ENCODE results near the gene CRIP2.

CRIP2 gene

DNA sequence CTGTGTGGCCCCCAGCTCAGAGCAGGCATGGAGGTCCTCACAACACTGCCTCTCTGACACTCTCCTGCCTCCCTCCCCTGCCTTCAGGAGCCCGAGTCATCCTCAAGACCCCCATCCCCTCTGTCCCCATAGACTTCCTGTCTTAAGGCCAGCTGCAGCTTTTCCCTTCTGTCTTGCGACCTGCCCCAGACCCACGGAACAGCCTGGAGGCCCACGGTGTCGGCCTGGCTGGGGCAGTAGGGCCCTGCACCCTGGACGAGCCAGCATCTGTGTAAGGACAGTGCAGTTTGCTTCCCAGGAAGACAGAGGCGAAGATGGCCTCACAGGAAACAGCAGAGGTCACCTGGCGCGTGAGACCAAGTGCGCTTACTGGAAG, 26.1 kb downstream of the CRIP2 start:
- no peak for DNase-seq

DNA sequence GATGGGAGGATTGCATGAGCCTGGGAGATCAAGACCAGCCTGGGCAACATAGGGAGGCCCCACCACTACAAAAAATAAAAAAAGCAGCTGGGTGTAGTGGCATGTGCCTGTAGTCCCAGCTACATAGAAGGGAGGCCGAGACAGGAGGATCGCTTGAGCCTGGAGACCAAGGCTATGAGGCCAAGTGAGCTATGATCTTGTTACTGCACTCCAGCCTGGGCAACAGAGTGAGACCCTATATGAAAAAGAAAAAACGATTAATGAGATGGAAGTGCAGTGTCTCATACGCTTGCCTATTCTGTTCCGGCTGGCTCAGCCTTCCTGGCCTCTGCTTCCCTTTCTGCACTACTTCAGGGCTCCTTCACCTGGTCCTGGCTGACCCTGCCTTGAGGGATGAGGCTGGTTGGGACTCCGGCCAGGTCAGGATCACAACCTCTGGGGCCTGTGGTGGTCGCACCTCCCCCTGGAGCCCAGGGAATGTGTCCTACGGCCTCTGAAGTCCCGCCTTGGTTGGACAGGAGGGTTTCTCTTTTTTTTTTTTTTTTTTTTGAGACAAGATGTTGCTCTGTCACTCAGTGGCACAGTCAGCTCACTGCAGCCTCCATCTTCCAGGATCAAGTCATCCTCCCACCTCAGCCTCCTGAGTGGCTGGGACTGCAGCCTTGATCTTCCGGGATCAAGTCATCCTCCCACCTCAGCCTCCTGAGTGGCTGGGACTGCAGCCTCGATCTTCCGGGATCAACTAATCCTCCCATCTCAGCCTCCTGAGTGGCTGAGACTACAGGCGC, 27.1 kb downstream of the CRIP2 start:
- no peak for DNase-seq

DNA sequence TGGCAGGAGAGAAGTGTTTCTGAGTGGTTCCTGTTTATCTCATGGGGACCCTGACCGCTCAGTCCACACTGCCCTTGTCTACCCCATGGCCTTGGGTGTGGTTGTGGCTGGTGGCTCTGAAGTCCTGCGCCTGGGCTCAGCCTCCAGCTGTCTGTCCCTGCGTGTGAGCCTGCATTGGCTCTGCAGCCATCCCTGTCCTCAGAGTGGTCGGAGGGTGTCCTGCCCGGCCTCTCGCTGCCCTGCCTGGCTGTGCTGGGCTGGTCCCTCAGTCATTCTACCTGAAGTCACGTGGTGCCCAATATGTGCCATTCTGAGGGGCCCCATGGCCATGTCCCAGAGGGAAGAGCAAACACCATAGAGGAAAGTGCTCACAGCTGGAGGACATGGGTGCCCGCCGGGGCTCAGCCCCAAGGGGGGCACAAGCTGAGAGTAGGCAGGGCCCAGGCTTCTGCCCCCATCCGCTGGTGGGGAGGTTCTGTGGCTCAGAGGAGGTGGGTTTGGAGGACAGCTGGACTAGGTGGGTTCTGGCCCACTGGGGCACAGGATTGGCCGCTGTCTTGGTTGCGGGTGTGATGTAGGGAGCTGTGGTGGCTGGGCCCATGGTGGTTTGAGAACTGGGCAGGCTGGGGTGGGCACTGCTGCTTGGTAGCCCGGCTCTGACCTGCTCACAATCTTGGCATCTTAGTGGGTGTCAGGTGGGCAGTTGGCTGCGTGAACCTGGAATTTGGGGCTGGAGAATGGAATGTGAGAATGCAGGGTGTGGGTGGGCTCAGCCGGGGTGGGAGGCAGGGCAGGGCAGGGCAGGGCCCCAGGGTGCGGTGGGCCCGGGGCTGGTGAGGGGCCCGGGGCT, 28.1 kb downstream of the CRIP2 start:
- DNase-seq, result no peak

DNA sequence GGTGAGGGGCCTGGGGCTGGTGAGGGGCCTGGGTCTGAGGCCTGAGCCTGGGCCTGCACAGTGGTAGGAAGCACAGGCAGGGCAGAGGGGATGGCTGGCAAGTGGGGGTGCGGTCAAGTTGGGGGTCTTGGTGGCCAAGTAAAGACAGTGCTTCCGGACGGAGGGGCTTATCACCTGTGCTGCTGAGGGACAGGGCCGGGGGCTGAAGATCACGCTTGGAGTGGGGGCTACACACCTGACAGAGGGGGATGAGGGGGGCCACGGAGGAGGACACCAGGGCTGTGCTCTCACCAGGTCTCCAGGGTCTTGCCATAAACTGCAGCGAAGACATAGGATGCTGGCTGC, 28.6 kb downstream of the CRIP2 start:
- no peak for DNase-seq

DNA sequence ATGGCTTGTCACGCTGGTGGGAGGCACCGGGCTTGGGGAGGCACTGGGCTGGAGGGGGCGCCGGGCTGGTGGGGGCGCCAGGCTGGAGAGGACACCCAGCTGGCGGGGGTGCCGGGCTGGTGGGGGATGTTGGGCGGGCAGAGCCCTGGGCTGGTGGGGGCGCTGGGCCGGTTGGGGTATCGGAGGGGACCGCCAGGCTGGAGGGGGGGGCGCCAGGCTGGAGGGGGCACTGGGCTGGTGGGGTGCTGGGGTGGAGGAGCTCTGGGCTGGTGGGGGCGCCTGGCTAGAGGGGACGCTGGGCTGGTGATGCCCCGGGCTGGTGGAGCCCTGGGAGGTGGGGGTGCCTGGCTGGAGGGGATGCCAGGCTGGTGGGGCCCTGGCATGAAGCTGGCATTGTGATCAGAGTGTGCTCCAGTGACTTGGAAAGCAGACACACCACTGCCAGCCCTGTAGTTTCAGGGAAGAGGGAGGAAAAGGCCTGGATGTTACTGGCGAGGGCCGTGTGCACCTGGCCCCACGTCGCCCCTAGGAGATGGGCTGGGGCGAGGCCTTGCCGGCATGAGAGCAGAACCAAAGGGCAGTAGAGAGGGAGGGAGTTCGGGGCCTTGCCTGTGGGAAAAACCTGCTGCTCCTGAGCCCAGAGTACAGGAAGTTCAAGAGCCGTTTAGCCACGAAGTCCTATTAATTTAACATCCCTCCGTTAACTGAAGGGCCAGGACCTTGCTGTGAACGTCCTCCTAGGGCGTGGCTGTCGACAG, 29.5 kb downstream of the CRIP2 start:
- DNase-seq, result no peak

DNA sequence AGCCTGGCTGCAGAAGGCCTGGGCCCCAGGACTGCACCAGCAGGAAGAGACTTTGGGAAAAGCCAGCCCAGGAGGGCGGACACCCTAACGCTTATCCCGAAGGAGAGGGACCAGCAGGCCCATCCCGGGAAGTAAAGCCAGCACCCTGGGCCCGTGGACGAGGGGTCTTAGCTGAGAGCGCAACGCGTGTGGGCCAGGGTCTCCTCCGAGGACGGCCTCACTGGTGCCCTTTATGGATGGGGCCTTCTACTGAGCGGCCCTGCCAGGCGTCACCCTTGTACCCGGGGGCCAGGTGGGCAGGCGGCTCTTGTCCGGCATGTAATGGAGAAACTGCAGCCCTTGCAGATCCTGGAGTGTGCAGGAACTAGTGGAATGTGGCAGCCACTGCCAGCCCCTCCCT, 30.5 kb downstream of the CRIP2 start:
- DNase-seq, result no peak

DNA sequence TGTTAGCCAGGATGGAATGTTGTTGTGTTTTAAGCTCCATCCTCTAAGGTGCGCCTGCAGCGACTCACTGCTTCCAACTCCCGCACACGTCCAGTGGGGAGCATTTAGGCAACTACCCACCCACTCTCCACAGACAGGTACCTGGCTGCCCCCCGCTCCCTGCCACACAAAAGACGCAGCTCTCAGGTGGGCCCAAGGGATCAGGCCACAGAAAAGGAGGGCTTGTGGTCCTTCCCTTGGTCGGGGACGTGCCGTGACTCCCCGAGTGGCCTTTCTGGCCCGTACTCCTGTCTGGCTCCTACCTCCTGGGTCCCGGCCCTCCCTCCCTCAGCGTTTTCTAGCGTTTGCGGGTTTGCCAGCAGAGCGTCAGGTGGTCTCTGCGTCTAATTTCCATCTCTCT, 32.6 kb downstream of the CRIP2 start:
- no peak for DNase-seq

DNA sequence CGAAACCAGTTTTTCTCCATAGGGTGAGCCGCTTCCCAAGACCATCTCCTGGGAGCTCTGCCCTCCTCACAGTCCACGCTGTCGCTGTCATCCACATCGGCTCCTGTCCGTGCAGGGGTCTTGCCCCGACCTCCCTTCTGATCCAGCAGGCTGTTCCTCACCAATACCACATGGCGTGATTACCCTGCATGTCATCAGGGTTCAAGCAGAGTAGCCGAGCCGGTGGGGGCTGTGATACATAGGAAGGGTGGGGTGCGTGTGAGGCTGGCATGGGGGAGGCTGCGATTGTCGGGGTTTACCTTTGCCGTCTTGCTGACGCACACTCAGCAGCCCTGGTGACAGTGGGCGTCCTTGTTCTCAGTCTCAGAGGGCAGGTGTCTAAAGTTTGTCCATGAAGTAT, 33.4 kb downstream of the CRIP2 start:
- no peak for DNase-seq

DNA sequence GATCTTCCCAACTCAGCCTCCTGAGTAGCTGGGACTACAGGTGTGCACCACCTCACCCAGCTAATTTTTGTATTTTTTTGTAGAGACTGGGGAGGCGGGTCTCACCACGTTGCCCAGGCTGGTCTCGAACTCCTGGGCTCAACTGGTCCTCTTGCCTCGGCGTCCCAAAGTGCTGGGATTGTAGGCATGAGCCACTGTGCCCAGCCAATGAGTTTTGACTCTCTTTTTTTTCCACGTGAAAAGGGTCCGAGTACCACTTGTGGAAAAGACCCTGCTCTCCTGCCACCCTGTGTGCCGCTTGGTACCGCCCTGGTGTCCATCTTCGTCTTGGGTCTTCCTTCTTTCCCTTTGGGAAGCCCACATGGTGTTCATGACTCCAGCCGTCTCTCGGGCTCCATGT, 34.0 kb downstream of the CRIP2 start:
- DNase-seq, result no peak

DNA sequence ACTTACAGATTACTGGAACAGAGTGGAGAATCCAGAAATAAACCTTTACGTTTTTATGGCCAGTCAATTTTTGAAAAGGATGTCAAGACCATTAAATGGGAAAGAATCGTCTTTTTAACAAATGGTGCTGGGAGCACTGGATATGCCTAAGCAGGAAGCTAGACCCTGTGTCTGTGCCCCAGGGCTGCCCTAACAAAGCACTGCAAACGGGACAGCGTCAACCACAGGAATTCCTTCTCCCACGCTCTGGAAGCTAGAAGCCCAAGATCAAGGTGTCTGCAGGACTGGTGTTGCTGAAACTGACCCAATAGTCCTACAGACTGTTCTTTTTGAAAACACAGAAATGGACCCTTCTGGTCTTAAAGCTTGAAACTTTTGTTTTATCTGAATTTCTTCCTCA, 42.5 kb downstream of the CRIP2 start:
- DNase-seq, result no peak

DNA sequence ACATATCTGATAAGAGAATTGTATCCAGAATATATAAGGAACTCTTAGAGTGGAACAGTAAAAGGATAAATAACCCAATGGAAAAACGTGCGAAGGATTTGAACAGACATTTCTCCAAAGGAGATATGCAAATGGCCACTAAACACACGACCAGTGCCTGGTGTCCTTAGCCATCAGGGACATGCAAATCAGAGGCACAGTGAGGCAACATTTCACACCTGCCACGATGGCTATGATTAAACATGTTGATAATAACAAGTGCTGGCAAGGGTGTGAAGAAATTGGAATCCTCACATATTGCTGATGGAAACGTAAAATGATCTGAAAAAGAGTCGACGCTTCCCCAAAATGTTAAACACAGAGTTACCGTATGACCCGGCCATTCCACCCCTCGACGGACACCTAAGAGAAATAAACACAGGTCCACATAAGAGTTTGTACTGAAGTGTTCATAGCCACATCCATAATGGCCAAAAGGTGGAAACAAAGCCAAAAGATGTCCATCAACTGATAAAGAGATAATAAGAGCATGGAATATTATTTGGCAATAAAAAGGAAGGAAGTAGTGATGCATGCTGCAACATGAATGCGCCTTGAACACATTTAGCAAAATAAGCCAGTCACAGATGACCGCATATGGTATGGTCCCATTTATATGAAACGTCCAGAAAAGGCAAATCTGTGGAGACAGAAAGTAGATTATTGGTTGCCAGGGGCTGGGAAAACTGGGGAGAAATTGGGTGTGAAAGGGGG, 45.5 kb downstream of the CRIP2 start:
- DNase-seq, result no peak

DNA sequence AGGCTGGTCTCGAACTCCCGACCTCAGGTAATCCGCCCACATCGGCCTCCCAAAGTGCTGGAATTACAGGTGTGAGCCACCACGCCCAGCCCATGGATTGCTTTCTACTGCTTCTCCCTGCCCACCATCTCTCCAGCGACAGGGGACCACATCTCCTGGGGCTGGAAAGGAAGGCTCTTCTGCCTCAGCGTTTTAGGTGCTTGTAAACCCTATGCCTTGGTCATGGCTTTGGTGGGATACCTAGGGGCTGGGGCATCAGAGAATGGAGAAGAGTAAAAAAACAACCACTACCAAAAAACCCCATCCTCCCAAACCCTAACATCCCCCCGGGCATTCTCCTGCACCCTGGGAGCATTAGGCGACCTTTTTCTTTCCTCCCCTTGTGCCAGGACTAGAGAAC, 50.7 kb downstream of the CRIP2 start:
- DNase-seq, result no peak

DNA sequence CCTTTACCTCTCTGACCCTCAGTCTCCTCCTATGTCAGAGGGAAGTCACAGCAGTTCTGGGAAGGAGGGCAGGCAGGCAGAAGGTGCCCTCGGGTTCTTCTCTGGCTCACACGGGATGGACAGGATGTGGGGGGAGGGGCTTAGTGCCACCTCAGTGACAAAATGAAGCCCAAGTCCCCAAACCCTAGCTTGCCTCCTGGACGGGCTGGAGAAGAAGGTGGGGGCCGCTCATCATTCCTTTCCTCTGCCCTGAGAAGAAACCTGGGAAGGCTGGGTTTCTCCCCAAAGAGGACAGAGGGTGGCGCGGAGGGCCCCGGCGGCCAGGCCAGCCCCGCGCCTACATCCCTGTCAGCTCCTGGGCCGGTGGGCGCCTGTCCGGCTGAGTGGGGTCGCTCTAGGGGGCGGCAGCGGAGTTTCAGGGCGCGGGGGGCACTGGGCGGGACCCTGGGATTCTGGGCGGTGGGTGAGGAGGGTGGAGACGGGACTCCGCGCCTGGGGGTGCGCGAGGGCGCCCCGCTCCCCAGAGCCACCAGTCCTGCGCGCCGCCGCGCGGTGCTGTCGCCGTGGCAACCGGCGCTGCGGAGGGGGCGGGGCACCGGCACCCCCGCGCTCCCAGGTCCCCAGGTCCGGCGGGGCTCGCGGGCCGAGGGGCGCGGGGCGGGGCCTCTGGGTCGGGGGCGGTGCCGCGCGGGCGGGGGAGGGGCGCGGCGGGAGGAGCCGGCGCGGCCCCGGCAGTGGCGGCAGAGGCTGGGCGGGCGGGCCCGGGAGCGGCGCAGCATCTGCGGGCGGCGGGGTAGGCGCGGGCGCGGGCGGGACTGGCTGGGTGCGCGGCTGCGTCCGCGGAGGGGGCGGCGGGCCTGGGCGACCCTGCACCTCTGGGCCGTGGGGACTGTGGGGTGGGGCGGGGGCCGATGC, 51.5 kb downstream of the CRIP2 start, which contains the start of gene TMEM121:
Gene TMEM121, plus strand, starts transcription at position 723 of the 915 bp plus-strand sequence. CDS start 2,252 bp downstream, outside the sequence.
- DNase-seq, result peak; percentile 27

DNA sequence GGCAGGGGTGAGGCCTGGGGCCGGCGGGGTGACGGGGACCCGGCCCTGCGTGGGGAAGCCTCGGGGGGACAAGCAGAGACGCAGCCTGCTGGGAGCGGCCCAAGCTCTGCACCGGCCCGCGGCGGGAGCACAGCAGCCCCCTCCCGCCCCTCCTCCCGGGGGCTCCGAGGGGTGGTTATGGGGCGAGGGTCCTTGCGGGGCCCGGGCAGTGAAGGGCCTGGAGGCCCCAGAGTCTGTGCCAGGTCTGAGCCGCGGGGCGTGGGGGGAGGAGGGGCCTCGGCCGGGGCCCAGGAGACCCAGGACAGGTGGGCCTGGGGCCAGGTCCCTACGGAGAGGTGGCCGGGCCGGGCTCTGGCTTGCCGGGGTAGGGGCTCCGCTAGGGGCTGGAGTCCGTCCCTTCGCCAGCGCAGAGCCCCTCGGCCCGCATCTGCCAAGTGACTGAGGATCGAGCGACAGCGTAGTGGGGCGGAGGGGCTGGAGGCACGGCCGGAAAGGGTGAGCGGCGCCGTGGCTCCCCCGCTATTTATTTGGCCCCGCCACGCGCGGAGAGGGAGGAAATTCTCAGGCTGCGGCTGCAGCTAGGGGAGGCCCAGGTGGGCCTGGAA, 52.3 kb downstream of the CRIP2 start:
- no peak for DNase-seq

DNA sequence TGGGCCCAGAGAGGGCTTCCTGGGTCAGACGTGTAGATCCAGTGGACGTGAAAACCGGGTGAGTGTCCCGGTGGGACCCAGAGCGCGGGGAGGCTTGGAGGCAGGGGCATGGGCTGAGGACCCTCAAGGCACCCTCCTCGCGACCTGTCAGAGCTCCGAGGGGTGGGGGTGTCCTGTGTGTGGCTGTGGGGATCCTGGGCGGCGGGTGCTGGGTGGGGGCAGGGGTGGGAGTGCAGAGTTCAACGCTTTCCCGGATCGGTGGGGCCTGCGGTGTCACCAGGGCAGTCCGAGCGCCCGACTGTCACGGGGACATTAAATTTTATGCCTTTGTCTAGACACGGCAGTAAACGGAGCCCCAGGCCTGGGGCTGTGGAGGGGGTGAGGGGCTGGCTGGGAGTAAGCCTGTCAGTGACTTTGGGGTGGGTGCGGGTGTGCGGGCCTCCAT, 52.8 kb downstream of the CRIP2 start:
- no peak for DNase-seq

DNA sequence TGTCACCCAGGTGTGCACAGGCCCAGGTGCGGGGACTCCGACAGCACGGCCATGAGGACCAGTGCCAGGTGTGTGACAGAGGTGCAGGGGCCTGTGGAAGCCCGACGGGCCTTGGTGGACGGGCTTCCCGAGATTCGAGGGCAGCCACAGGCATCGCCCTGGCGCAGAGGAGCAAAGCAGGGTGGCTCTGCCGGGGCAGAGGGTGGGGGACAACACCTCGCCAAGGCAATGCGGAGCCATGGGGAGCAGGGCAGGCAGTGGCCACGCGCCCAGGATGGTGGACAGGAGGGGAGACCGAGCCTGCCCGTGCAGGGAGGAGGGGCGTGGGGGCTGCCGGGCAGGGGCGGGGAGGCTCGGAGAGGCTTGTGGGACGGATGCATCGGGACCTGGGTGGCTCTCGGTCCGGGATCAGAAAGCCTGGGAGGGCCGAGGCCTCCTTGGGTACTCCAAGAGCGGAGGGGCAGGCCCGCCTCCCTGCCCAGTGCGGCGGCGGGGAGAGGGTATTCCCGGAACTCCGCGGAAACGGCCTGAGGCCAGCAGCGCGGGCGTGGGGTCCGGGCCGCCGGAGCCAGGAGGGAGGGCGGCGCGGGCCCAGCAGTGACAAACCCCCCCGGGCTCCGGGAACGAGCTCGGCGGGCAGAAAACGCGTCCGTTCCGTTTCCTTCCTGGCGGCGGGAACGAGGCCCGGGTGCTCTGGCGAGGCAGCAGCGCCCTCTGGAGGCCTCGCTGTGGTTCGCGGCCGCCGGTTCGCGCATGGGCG, 53.4 kb downstream of the CRIP2 start:
- peak; percentile 78 for DNase-seq

DNA sequence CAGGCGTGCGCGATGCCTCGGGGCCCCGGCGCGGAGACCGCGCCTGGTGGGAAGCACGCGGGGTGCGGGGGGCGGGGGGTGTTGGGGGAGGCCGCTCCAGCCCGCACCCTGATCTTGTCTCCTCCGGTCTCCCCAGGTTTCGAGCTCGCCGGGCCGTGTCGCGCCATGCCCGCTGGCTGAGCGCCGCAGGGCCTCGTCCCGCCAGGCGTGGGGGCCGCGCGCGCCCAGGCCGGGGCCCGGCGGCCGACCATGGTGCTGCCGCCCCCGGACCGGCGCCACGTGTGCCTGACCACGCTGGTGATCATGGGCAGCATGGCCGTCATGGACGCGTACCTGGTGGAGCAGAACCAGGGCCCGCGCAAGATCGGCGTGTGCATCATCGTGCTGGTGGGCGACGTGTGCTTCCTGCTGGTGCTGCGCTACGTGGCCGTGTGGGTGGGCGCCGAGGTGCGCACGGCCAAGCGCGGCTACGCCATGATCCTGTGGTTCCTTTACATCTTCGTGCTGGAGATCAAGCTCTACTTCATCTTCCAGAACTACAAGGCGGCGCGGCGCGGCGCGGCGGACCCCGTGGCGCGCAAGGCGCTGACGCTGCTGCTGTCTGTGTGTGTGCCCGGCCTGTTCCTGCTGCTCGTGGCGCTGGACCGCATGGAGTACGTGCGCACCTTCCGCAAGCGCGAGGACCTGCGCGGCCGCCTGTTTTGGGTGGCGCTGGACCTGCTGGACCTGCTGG, 54.1 kb downstream of the CRIP2 start:
- DNase-seq, result no peak

DNA sequence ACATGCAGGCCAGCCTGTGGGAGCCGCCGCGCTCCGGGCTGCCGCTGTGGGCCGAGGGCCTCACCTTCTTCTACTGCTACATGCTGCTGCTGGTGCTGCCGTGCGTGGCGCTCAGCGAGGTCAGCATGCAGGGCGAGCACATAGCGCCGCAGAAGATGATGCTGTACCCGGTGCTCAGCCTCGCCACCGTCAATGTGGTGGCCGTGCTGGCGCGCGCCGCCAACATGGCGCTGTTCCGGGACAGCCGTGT, 54.6 kb downstream of the CRIP2 start:
- DNase-seq, result no peak

All from COR-L47 (cell line).